ENCODE measurements around the gene ZNF789.

Gene ZNF789

DNA sequence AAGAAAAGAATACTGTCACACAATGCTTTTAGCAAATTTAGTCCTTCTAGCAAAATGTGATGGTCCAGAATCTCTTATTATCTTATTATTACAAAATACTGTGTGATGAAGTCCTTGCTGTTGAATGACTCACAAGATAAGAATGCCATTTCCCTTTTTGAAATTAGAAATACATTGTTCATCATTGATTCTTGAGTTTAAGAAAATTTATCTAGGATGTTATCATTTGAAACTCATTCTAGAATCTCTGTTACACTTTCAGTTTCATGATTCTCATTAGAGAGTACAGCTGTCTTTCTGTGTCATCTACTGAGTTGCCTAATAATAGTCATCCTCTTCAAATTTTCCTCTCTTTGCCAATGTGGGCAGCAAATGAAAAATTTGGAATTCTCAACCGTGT lies 41.4 kb downstream of the ZNF789 start:
- DNase-seq, result no peak

DNA sequence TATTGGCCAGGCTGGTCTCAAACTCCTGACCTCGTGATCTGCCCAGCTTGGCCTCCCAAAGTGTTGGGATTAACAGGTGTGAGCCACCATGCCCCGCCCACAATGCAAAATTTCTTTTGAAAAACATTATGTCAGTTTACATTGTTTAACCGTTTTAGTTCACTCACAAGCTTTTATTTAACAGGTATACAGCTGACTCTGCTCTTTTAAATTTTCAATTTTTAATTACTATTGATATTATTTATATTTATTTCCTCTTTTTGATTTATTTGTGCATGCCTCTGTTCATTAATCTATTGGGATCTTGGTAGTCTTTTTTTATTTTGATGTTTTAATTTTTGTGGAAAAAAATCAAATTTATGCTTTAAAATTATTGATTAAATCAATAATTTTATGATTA lies 48.7 kb downstream of the ZNF789 start:
- DNase-seq, result no peak

DNA sequence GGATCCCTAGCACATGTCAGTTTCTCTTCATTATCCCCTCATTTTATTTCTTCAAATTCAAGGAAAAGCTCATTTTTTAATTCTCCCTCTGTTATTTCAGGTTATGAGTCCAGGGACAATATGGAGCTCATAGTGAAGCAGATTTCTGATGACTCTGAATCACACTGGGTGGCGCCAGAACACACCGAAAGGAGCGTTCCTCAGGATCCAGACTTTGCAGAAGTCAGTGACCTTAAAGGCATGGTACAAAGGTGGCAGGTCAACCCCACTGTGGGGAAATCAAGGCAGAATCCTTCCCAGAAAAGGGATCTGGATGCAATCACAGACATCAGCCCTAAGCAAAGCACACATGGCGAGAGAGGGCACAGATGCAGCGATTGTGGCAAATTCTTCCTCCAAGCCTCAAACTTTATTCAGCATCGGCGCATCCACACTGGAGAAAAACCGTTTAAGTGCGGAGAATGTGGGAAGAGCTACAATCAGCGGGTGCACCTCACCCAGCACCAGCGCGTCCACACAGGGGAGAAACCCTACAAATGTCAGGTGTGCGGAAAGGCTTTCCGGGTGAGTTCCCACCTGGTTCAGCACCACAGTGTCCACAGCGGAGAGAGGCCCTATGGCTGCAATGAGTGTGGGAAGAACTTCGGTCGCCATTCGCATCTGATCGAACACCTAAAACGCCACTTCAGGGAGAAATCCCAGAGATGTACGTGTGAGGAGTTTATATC lies 53.2 kb downstream of the ZNF789 start:
- no peak for DNase-seq

DNA sequence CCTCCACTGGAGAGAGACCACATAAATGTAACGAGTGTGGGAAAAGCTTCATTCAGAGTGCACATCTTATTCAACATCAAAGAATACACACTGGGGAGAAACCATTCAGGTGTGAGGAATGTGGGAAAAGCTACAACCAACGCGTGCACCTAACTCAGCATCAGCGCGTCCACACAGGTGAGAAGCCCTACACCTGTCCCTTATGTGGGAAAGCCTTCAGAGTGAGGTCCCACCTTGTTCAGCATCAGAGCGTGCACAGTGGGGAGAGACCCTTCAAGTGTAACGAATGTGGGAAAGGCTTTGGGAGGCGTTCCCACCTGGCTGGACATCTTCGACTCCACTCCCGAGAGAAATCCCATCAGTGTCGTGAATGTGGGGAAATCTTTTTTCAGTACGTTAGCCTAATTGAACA lies 58.7 kb downstream of the ZNF789 start:
- DNase-seq, result no peak

DNA sequence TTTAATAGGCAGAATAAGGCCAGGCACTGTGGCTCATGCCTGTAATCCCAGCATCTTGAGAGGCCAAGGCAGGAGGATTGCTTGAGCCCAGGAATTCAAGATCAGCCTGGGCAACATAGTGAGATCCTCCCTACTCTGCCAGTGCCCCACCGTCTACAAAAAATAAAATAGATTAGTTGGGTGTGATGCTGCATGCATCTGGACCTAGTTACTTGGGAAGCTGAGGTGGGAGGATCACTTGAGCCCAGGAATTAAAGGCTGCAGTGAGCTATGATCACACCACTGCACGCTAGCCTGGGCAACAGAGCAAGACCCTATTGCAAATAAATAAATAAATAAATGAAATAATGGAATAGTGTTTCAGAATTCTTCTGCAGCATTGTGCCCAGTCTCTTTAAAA lies 63.0 kb downstream of the ZNF789 start:
- no peak for DNase-seq

Data from amniotic stem cell (primary cell).